ENCODE measurements around the gene SLC4A11.
A peak's percentile ranks its signal among the peaks of the same experiment; 100 is the strongest.

Gene SLC4A11

GRCh38 chr20:3239026-3239866, at the start of gene SLC4A11:
Gene SLC4A11 (minus strand): TSS chr20:3239190. CDS start chr20:3239137, 53 bp downstream.
- DNase-seq: peak; percentile 48

- no peak for DNase-seq
Observed at GRCh38 chr20:3283222-3283820, 44.3 kb upstream of the SLC4A11 start.

- no peak for DNase-seq
Observed at GRCh38 chr20:3282271-3283221, 43.6 kb upstream of the SLC4A11 start.

- DNase-seq: no peak
Observed at GRCh38 chr20:3281437-3281836, 42.4 kb upstream of the SLC4A11 start.

- no peak for DNase-seq
Observed at GRCh38 chr20:3279761-3280160, 40.8 kb upstream of the SLC4A11 start.

GRCh38 chr20:3277686-3278465, 38.9 kb upstream of the SLC4A11 start:
- no peak for DNase-seq

GRCh38 chr20:3276680-3277015, 37.7 kb upstream of the SLC4A11 start:
- no peak for DNase-seq

- DNase-seq: no peak
Observed at GRCh38 chr20:3275966-3276679, 37.1 kb upstream of the SLC4A11 start.

- no peak for DNase-seq
Observed at GRCh38 chr20:3275064-3275935, 36.3 kb upstream of the SLC4A11 start.

GRCh38 chr20:3273371-3273770, 34.4 kb upstream of the SLC4A11 start:
- no peak for DNase-seq

- no peak for DNase-seq
Observed at GRCh38 chr20:3270051-3270450, 31.1 kb upstream of the SLC4A11 start.

- DNase-seq: no peak
Observed at GRCh38 chr20:3262566-3262965, 23.6 kb upstream of the SLC4A11 start.

- no peak for DNase-seq
Observed at GRCh38 chr20:3258429-3258828, 19.4 kb upstream of the SLC4A11 start.

- DNase-seq: no peak
Observed at GRCh38 chr20:3255728-3256127, 16.7 kb upstream of the SLC4A11 start.

GRCh38 chr20:3251806-3252205, 12.8 kb upstream of the SLC4A11 start:
- DNase-seq: no peak

- DNase-seq: no peak
Observed at GRCh38 chr20:3250091-3250504, 11.1 kb upstream of the SLC4A11 start.

- DNase-seq: no peak
Observed at GRCh38 chr20:3248993-3249347, 10.0 kb upstream of the SLC4A11 start.

GRCh38 chr20:3248167-3248992, 9.4 kb upstream of the SLC4A11 start:
- peak; percentile 16 for DNase-seq

- DNase-seq: no peak
Observed at GRCh38 chr20:3247638-3248037, 8.6 kb upstream of the SLC4A11 start.

- DNase-seq: no peak
Observed at GRCh38 chr20:3246682-3247081, 7.7 kb upstream of the SLC4A11 start.
